Pancreas (tissue), 10 donors: ENCODE data around the gene NCK2. TPM values are rescaled to one million over a fixed set of nuclear protein-coding genes. Genes with fewer than 3 reads are reported as not detected.

Experiments
- ATAC-seq, 4 donors: fragments of 200-7000 bp; cut with Tn5 transposase; one replicate each; pipeline versions ENCODE4 v1.8.0 to v1.9.1; 2020; ENCODE audit warnings: mild to moderate bottlenecking in 4 of 4, moderate library complexity in 4 of 4
- DNase-seq, 6 donors: peaks; one replicate each; pipeline ENCODE4 v3.0.0-alpha.2; 2020
- FAIRE-seq: peaks from 2 replicates; lab custom pipeline; 2012; peaks lifted over from hg19 to GRCh38; lab: Jason Lieb, UNC
- H3K27ac ChIP-seq, 4 donors: fragments of 200-600 bp; sonication (generic); 1 replicate in 3 of 4; 2 replicates in 1 of 4; pipeline versions ENCODE4 v1.5.0 to v1.8.0; 2020
- H3K27me3 ChIP-seq, 4 donors: fragments of 200-600 bp; one replicate each; pipeline ENCODE4 v1.8.0; 2021
- H3K36me3 ChIP-seq, 3 donors: fragments of 200-600 bp; sonication (generic) in 1 of 3; one replicate each; pipeline versions ENCODE4 v1.5.0 to v1.8.0; 2020 to 2021
- H3K4me1 ChIP-seq, 3 donors: fragments of 200-600 bp; one replicate each; pipeline ENCODE4 v1.8.0; 2021
- H3K4me3 ChIP-seq, 4 donors: fragments of 200-600 bp; sonication (generic) in 2 of 4; one replicate each; pipeline versions ENCODE4 v1.5.0 to v1.8.0; 2020 to 2021
- H3K9me3 ChIP-seq, 4 donors: fragments of 200-600 bp; one replicate each; pipeline ENCODE4 v1.8.0; 2021
- whole genome bisulfite sequencing, 2 donors: extraction: QIAGEN DNeasy Blood & Tissue Kit; methylation state at CpG; one replicate each; pipeline ENCODE4 v1.1.7; 2013; 5-methylcytosine and 5-hydroxymethylcytosine counted together
- intact Hi-C, 3 donors: fragments of 100-400 bp; cut with DNase I; formaldehyde crosslinking; loops; one replicate each; pipeline versions ENCODE4 v1.11.1 to v1.14.2; 2022
- polyA plus RNA-seq, 2 donors: library from polyadenylated mRNA; stranded (reverse); fragments of 200-250 nt; gene quantifications; one replicate each; pipeline ENCODE4 v1.2.3, GENCODE V29; 2013
- total RNA-seq, 6 donors: library from RNA; stranded (reverse); fragmentation: NEBNext Ultra II Directional in 4 of 6; extraction: Animal tissue kit (Norgen Biotek cat#: 25700) in 4 of 6; gene quantifications; one replicate each; pipeline versions ENCODE4 v1.2.1 to v1.2.4, GENCODE V29; 2021 to 2023
- TF ChIP-seq, protein P1 (sequence below), 4 donors: fragments of 200-600 bp; sonication (generic) in 3 of 4; IDR thresholded peaks; one replicate each; pipeline versions ENCODE4 v1.5.0 to v1.8.0; 2021; ENCODE audit warnings: antibody characterized with exemption in 4 of 4
- donor health status: healthy with polysubstance abuse.
- donor health status: DM: no; HTN: no; CAD: no; lungs with moderate emphysema.
- donor health status: DM: no; HTN: no; CAD: no.
- donor health status: control.
- donor health status: control.
- donor health status: Bipolar disorder and iron deficiency.
- donor health status: DM: yes; HTN: yes; CAD: no.
- donor health status: DM: no; HTN: no; CAD: no.
- donor health status: DM: no; HTN: no; CAD: no.
- donor health status: DM: yes; HTN: yes; CAD: no.

NCK2 gene
- total and polyA plus RNA-seq, 8 donors = 28.4 to 57.6 (median 31.2) TPM

DNA sequence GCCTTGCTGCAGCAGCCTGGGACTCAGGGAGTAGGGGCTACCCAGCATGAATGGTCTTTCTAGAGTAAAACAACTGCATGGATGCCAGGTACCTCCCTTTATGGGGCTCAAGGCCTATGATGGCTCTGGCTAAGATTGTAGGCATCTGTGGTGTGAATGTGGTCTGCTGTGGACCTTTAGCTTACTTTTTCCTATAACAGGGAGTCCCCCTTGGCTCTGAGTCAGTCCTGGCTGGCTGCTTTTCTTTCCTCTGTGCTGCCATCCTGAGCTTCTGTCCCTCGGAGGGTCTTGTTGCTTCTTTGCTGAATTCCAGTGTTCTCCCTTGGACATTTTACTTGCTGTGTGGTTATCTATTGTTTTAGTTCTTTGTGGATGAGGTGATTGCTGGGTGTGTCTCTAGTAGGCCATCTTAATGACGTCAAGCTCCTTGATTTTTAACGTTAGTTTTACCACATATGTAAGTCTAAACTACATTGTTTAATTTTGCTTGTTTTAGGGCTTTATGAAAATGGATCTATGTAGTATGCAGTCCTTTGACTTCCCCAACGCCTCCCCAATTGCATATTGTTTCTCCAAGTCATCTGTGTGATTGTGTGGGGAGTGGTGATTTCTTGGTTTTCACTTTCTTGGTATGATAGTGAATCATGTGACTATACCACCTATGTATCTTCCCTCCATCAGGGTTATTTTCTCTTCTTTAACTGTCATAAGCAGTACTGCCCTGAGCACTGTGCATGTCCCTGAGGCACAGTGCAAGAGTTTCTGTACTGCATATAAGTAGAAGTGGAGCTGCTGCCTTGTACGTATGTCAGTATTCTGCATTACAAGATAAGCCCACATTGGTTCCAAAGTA is 92.4 kb downstream of the NCK2 start:
- Histone ChIP-seq H3K4me1 (peaks cover 0 to 13% (median 8%) of the 10 kb centered on the region in 3 donors), H3K4me3 (no peak overlapping the region), H3K27me3 (no peaks in the 10 kb centered on the region), H3K36me3 (no peaks in the 10 kb centered on the region), H3K9me3 (peaks cover 0 to 2% (median 0%) of the 10 kb centered on the region in 4 donors), H3K27ac (no peak overlapping the region)
- intact Hi-C loops = no loop called here
- FAIRE-seq (no peak), ATAC-seq (no peak), DNase-seq (no peak)
- TF ChIP-seq, protein P1, sequence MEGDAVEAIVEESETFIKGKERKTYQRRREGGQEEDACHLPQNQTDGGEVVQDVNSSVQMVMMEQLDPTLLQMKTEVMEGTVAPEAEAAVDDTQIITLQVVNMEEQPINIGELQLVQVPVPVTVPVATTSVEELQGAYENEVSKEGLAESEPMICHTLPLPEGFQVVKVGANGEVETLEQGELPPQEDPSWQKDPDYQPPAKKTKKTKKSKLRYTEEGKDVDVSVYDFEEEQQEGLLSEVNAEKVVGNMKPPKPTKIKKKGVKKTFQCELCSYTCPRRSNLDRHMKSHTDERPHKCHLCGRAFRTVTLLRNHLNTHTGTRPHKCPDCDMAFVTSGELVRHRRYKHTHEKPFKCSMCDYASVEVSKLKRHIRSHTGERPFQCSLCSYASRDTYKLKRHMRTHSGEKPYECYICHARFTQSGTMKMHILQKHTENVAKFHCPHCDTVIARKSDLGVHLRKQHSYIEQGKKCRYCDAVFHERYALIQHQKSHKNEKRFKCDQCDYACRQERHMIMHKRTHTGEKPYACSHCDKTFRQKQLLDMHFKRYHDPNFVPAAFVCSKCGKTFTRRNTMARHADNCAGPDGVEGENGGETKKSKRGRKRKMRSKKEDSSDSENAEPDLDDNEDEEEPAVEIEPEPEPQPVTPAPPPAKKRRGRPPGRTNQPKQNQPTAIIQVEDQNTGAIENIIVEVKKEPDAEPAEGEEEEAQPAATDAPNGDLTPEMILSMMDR (IDR thresholded peaks at IDR 0.05) = no peak
- 86 to 88% methylated on average over 5 of the region's 5 CpGs for WGBS, 2 donors

DNA sequence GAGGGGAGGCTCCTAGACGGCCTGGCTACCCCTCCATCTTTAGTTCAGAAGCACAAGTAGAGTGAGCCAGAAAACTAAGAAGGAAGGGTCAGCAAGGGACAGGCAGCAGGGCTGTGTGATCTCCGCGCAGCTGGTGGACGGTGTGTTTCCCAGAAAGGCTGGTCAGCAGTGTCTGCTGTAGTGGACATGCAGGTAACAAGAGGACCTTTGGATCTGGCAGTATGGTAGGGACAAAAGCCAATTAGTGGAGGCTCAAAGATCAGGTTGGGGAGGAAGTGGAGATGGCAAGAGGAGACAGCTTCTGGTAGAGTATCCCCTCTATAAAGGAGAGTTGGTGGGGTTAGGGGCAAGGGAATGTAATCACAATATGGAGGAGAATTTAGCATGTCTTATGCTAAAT is 95.1 kb downstream of the NCK2 start:
- intact Hi-C loops = no loop called here
- 90 to 91% methylated on average over 4 of the region's 4 CpGs for WGBS, 2 donors
- Histone ChIP-seq H3K27me3 (no peaks in the 10 kb centered on the region), H3K4me3 (no peak overlapping the region), H3K9me3 (no peaks in the 10 kb centered on the region), H3K36me3 (no peaks in the 10 kb centered on the region), H3K27ac (no peak overlapping the region), H3K4me1 (peaks cover 0 to 13% (median 8%) of the 10 kb centered on the region in 3 donors)
- TF ChIP-seq, protein P1 (IDR thresholded peaks at IDR 0.05) = no peak
- FAIRE-seq (no peak), DNase-seq (no peak), ATAC-seq (no peak)

DNA sequence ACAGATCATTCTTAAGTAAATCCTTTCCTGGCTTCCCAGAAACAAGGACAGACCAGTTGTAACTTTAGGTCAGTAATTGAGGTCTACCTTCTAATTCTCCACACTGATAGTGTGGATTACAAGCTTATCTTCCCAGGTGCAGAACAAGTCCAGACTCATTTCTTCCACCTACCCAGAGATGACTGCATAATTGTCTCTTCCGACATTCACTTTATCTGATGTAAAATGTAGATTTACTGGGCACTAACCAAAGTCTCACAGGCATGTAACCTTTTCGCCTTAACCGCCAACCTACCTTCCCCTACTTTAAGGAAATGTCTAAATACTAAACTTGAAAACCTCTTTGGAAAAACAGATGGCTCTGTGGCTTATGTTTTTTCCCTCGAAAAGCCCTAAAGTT is 96.2 kb downstream of the NCK2 start:
- H3K36me3 ChIP-seq = no peaks in the 10 kb centered on the region
- H3K9me3 ChIP-seq = no peaks in the 10 kb centered on the region
- DNase-seq (no peak), FAIRE-seq (no peak), ATAC-seq (no peak)
- peaks cover 0 to 13% (median 8%) of the 10 kb centered on the region in 3 donors for H3K4me1 ChIP-seq
- no peak overlapping the region for H3K27ac ChIP-seq
- 97 to 98% methylated on average over 4 of the region's 4 CpGs for WGBS, 2 donors
- intact Hi-C loops = no loop called here
- H3K4me3 ChIP-seq = no peak overlapping the region
- H3K27me3 ChIP-seq = no peaks in the 10 kb centered on the region
- TF ChIP-seq, protein P1 (IDR thresholded peaks at IDR 0.05) = no peak

DNA sequence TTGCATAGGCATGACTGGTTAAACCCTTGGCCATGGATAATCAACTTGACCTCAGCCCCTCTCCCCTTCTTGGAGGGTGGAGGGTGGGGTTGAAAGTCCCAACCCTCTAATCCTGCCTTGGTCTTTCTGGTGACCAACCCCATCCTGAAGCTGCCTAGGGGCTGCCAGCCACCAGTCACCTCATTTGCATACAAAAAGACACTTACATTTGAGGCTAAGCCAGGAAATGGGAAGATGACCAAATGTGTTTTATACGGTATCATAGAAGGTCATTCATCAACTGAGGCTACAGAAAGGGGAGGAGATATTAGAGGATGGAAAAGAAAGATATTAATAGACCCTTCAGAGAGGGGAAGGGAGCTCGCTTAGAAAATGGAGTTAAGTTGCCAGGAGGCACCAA is 96.8 kb downstream of the NCK2 start:
- WGBS, 2 donors = 75 to 79% methylated on average over 2 of the region's 2 CpGs
- DNase-seq (no peak), ATAC-seq (no peak), FAIRE-seq (no peak)
- H3K27me3 ChIP-seq = no peaks in the 10 kb centered on the region
- no peak overlapping the region for H3K27ac ChIP-seq
- H3K9me3 ChIP-seq = no peaks in the 10 kb centered on the region
- TF ChIP-seq, protein P1 (IDR thresholded peaks at IDR 0.05) = no peak
- no peaks in the 10 kb centered on the region for H3K36me3 ChIP-seq
- no peak overlapping the region for H3K4me3 ChIP-seq
- peaks cover 0 to 13% (median 8%) of the 10 kb centered on the region in 3 donors for H3K4me1 ChIP-seq
- intact Hi-C loops = no loop called here

DNA sequence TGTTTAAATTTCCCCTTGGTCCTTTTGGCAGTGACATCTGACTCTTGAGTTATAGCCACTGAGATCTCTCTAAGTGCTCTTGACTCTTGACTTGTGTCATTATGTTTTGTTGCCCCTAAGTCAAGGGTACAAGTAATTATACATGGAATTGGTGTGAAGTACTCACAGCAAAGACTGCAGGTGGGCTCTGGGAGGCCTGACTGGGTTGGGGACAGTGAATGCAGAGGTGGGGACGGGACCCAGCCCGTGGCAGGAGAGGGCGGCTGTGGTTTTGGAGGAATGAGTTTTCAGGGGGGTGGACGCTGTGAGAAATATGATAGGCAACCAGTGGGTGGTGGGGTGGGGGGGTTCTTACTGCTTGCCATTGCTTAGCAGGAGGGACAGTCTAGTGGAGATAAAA is 97.8 kb downstream of the NCK2 start:
- no peak for ATAC-seq
- Histone ChIP-seq H3K4me3 (no peak overlapping the region), H3K27ac (no peak overlapping the region), H3K4me1 (peaks cover 0 to 13% (median 8%) of the 10 kb centered on the region in 3 donors), H3K27me3 (no peaks in the 10 kb centered on the region), H3K36me3 (no peaks in the 10 kb centered on the region), H3K9me3 (no peaks in the 10 kb centered on the region)
- FAIRE-seq = no peak
- 98 to 99% methylated on average over 4 of the region's 4 CpGs for WGBS, 2 donors
- TF ChIP-seq, protein P1 (IDR thresholded peaks at IDR 0.05) = no peak
- intact Hi-C loops = no loop called here
- no peak for DNase-seq
